GM12878 (cell line): Measurements from ENCODE around the gene ZBTB24. TPM values are rescaled to one million over a fixed set of nuclear protein-coding genes. Genes with fewer than 3 reads are reported as not detected.

Experiments used
- ATAC-seq: fragments of 200-7000 bp; cut with Tn5 transposase; 3 replicates; pipeline ENCODE4 v1.9.1; 2020; ENCODE audit warnings: mild to moderate bottlenecking, moderate library complexity
- BruUV-seq: library from RNA; stranded (reverse); fragments of 400-500 nt; replicated peaks from 2 replicates; lab custom pipeline; 2021; lab: Mats Ljungman, UMichigan
- CTCF ChIA-PET: fragments of 300-600 bp; sonication (Branson Sonifier 250); formaldehyde crosslinking; extraction: SDS; loops from one replicate; lab custom pipeline; 2021; ENCODE audit warnings: inconsistent platforms; lab: Yijun Ruan, JAX
- POLR2A ChIA-PET: fragments of 350-600 bp; formaldehyde crosslinking; extraction: SDS; loops from one replicate; lab custom pipeline; 2021; ENCODE audit warnings: inconsistent platforms; lab: Charles Lee
- RAD21 ChIA-PET: fragments of 300-600 bp; sonication (Branson Sonifier 250); formaldehyde crosslinking; loops from one replicate; lab custom pipeline; 2023; ENCODE audit warnings: antibody characterized with exemption; ENCODE audit not compliant: unreplicated experiment; lab: Charles Lee
- SMC1A ChIA-PET: fragments of 300-600 bp; sonication (Branson Sonifier 250); formaldehyde crosslinking; loops from one replicate; lab custom pipeline; 2023; ENCODE audit not compliant: unreplicated experiment, uncharacterized antibody; lab: Charles Lee
- DNase-seq: peaks from one replicate; pipeline ENCODE4 v3.0.0-alpha.2; 2011; ENCODE audit warnings: low read depth, low spot score
- FAIRE-seq: peaks from 3 replicates; lab custom pipeline; 2011; peaks lifted over from hg19 to GRCh38; lab: Jason Lieb, UNC
- H2AFZ ChIP-seq: 2 replicates; pipeline ENCODE4 v1.6.0; 2011; ENCODE audit warnings: low read depth, low read length, control low read depth; ENCODE audit not compliant: control insufficient read depth
- H3K27ac ChIP-seq: 2 replicates; pipeline ENCODE4 v1.5.1; 2011; ENCODE audit warnings: control low read depth; ENCODE audit not compliant: control insufficient read depth, insufficient read depth
- H3K27me3 ChIP-seq, 2 experiments: replicated peaks in 1 of 2; 2 replicates each; pipeline versions ENCODE4 v1.6.0 to v1.6.1; 2011; ENCODE audit warnings: low read length in 1 of 2; ENCODE audit not compliant: control insufficient read depth in 2 of 2, insufficient read depth in 2 of 2
- H3K36me3 ChIP-seq, 2 experiments: 2 replicates each; pipeline ENCODE4 v1.5.1; 2011; ENCODE audit warnings: low read length in 1 of 2; ENCODE audit not compliant: control insufficient read depth in 2 of 2, insufficient read depth in 2 of 2
- H3K4me1 ChIP-seq: 2 replicates; pipeline ENCODE4 v1.6.1; 2011; ENCODE audit warnings: mild to moderate bottlenecking, low read length, moderate library complexity, mixed read lengths; ENCODE audit not compliant: control insufficient read depth, insufficient read depth
- H3K4me2 ChIP-seq: 2 replicates; pipeline ENCODE4 v1.6.0; 2011; ENCODE audit warnings: control low read depth; ENCODE audit not compliant: control insufficient read depth, insufficient read depth
- H3K4me3 ChIP-seq: fragments of 200-600 bp; sonication (generic); 2 replicates; pipeline ENCODE4 v1.5.1; 2016
- H3K79me2 ChIP-seq: 2 replicates; pipeline ENCODE4 v1.6.0; 2011; ENCODE audit warnings: low read length; ENCODE audit not compliant: control insufficient read depth, insufficient read depth
- H3K9ac ChIP-seq: 2 replicates; pipeline ENCODE4 v1.8.0; 2011; ENCODE audit warnings: low read length, control low read depth, mixed read lengths; ENCODE audit not compliant: control insufficient read depth, insufficient read depth
- H3K9me3 ChIP-seq: replicated peaks from 3 replicates; pipeline ENCODE4 v1.5.1; 2011; ENCODE audit warnings: mild to moderate bottlenecking, low read length; ENCODE audit not compliant: control insufficient read depth, insufficient read depth
- H4K20me1 ChIP-seq: 2 replicates; pipeline ENCODE4 v1.6.0; 2011; ENCODE audit not compliant: control insufficient read depth, insufficient read depth
- ASH2L ChIP-seq: fragments of 300-600, 200-600 bp; sonication (generic); IDR thresholded peaks from 2 replicates; pipeline ENCODE4 v1.6.1; 2017; ENCODE audit warnings: low read depth, mild to moderate bottlenecking, borderline replicate concordance
- BHLHE40 ChIP-seq, 2 experiments: fragments of 450-650 bp in 1 of 2; IDR thresholded peaks; 2 replicates each; pipeline ENCODE4 v1.6.1; 2011 to 2017; ENCODE audit warnings: low read depth in 2 of 2, borderline replicate concordance in 1 of 2, improper control_type of control experiment in 1 of 2, low read length in 1 of 2, mild to moderate bottlenecking in 1 of 2
- CREB1 ChIP-seq: IDR thresholded peaks from 2 replicates; pipeline ENCODE4 v1.6.1; 2012; ENCODE audit warnings: low read depth, mild to moderate bottlenecking, inconsistent platforms
- IKZF1 ChIP-seq: fragments of 450-650 bp; conservative IDR thresholded peaks from 2 replicates; pipeline ENCODE4 v1.6.1; 2017; ENCODE audit warnings: antibody characterized with exemption, mild to moderate bottlenecking
- IKZF2 ChIP-seq, 2 experiments: fragments of 450-650 bp; IDR thresholded peaks; 2 replicates each; pipeline ENCODE4 v1.6.1; 2017; ENCODE audit warnings: mild to moderate bottlenecking in 2 of 2, moderate library complexity in 2 of 2
- MEF2B ChIP-seq: fragments of 450-650 bp; IDR thresholded peaks from 2 replicates; pipeline ENCODE4 v1.6.1; 2018; ENCODE audit warnings: mild to moderate bottlenecking, moderate library complexity; ENCODE audit not compliant: partially characterized antibody, poor library complexity, severe bottlenecking
- MXI1 ChIP-seq: fragments of 150-350 bp; IDR thresholded peaks from 2 replicates; pipeline ENCODE4 v1.6.1; 2011; ENCODE audit warnings: low read depth, mild to moderate bottlenecking, inconsistent platforms, low read length, improper control_type of control experiment
- NBN ChIP-seq: fragments of 450-650 bp; IDR thresholded peaks from 2 replicates; pipeline ENCODE4 v1.6.1; 2016
- NFIC ChIP-seq: IDR thresholded peaks from 2 replicates; pipeline ENCODE4 v1.6.1; 2012; ENCODE audit warnings: low read depth, mild to moderate bottlenecking, inconsistent platforms, low read length, moderate library complexity
- RB1 ChIP-seq: fragments of 450-650 bp; formaldehyde crosslinking; IDR thresholded peaks from 2 replicates; pipeline ENCODE4 v1.6.1; 2017; ENCODE audit warnings: mild to moderate bottlenecking, borderline replicate concordance
- RUNX3 ChIP-seq: IDR thresholded peaks from 2 replicates; pipeline ENCODE4 v1.6.1; 2012; ENCODE audit warnings: low read length, inconsistent platforms
- SPI1 ChIP-seq: IDR thresholded peaks from 2 replicates; pipeline ENCODE4 v1.6.1; 2011; ENCODE audit warnings: low read depth, mild to moderate bottlenecking, low read length, moderate library complexity, borderline replicate concordance; ENCODE audit not compliant: insufficient read depth
- STAT1 ChIP-seq: fragments of 450-650 bp; conservative IDR thresholded peaks from 2 replicates; pipeline ENCODE4 v1.6.1; 2014; ENCODE audit warnings: antibody characterized with exemption, mild to moderate bottlenecking
- ZBED1 ChIP-seq: IDR thresholded peaks from 2 replicates; pipeline ENCODE4 v1.6.1; 2016; ENCODE audit warnings: borderline replicate concordance
- WGBS: methylation state at CpG from one replicate; pipeline ENCODE4 v1.1.6; 2016; ENCODE audit warnings: low lambda C conversion rate; ENCODE audit not compliant: insufficient replicate concordance, insufficient coverage; ENCODE audit errors: missing lambda C conversion rate; 5-methylcytosine and 5-hydroxymethylcytosine counted together
- in situ Hi-C: fragments of 300-500 bp; cut with MboI; formaldehyde crosslinking; loops from 9 replicates; pipeline ENCODE4 v1.14.3; 2018; ENCODE audit warnings: mixed read lengths
- intact Hi-C: fragments of 100-400 bp; cut with micrococcal nuclease; formaldehyde crosslinking; loops from one replicate; pipeline ENCODE4 v1.14.2; 2022; ENCODE audit not compliant: unreplicated experiment
- polyA plus RNA-seq, 11 experiments: library from polyadenylated mRNA; depleted of rRNA in 4 of 11; unstranded in 6 of 11; stranded (reverse) in 5 of 11; fragments of >200 nt; fragmentation: Nextera tagmentation in 4 of 11; fragmentation: Illumina TruSeq in 1 of 11; extraction: Ambion mirVana in 4 of 11; extraction: Trizol in 1 of 11; gene quantifications; 1 replicate in 1 of 11; 2 replicates in 10 of 11; pipeline versions ENCODE4 v1.2.1 to v1.2.3, GENCODE V29; 2011 to 2016; ENCODE audit warnings: inconsistent platforms in 2 of 11, missing spikeins in 2 of 11, low read depth in 1 of 11
- total RNA-seq, 4 experiments: library from RNA; depleted of rRNA in 3 of 4; stranded (reverse); fragments of >200 nt in 3 of 4; fragmentation: Illumina TruSeq in 1 of 4; extraction: Trizol in 1 of 4; gene quantifications; 2 replicates each; pipeline versions ENCODE4 v1.2.1 to v1.2.3, GENCODE V29; 2013 to 2021
- TF ChIP-seq, protein P1 (sequence below): fragments of 450-650 bp; IDR thresholded peaks from 2 replicates; pipeline ENCODE4 v1.6.1; 2016; ENCODE audit warnings: mild to moderate bottlenecking
- TF ChIP-seq, protein P2 (sequence below), 3 experiments: IDR thresholded peaks in 2 of 3; conservative IDR thresholded peaks in 1 of 3; 2 replicates each; pipeline ENCODE4 v1.5.1; 2011; ENCODE audit warnings: low read depth in 3 of 3, low read length in 3 of 3, mild to moderate bottlenecking in 3 of 3, control low read depth in 2 of 3, moderate library complexity in 2 of 3, inconsistent platforms in 1 of 3, mixed read lengths in 1 of 3; ENCODE audit not compliant: control insufficient read depth in 2 of 3, insufficient read depth in 1 of 3; ENCODE audit errors: extremely low read depth in 1 of 3

ZBTB24 gene
- total and polyA plus RNA-seq, 10 of the 15 experiments (the other 5 are each of a cell fraction or from before 2014, with no cell fraction given) = 2.9 to 17.7 (median 8.5) TPM

DNA sequence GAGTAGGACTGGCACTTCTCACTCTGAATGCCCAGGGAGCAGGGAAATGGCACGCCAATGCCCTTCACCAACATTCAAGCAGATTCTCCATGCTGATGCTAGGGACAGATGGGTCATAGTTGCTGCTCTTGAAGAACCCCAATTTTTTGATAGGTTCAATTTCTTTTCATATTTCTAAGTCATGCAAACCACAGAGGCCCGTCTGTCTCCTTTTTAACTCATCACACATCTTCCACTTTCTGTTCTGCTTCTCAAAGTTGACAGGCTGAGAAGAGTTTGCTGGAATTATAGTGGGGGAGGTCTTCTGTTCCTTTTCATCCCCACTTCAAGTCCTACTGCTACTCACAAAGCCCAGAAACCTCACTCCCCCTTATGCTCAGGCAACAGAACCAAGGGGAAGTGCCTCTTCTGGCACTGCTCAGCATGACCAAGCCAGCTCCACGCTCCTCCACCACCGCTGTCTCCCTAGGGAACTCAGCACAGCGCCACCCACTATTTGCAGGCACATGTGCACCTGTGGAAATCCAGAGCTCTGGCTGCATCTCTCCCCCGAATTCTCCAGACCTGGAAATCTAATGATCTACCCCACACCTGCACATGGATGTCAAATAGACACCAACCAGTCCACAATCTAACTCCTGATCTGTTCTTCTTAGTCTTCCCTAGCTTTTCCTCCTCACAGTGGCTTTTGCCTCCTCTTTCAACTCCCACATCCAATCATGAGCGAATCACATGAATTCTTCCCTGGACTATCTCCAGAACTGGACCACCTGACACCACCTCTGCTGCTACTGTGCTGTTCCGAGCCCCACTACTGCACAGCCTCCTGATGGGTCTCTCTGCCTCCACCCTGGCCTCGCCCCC, 10.7 kb downstream of the ZBTB24 start:
- FAIRE-seq = no peak
- Histone ChIP-seq H3K4me2 (peak overlapping the region; percentile 83), H2AFZ (no peak overlapping the region), H3K79me2 (peaks cover 43% of the 10 kb centered on the region), H4K20me1 (no peaks in the 10 kb centered on the region; the same call in 1 of the 2 replicates), H3K27me3 (no peaks in the 10 kb centered on the region), H3K27ac (peak overlapping the region; percentile 62), H3K9ac (no peak overlapping the region), H3K9me3 (no peaks in the 10 kb centered on the region), H3K4me1 (peaks cover 28% of the 10 kb centered on the region), H3K4me3 (peak overlapping the region; percentile 39; the same call in 1 of the 2 replicates), H3K36me3 (peaks cover 12 to 24% of the 10 kb centered on the region in 2 experiments)
- peak; percentile 81 for ATAC-seq
- in situ Hi-C loops (no loop called here), intact Hi-C loops (loop anchor here (2.0 to 10.0 kb wide), 2 partner anchors 14 to 712 kb away; partner anchors contain the start of gene CDC40)
- ChIA-PET SMC1A (interaction anchor here (0.8 to 3.0 kb wide), 4 partner anchors 8 to 13 kb away, joined by 3 to 16 read pairs (median 8); partner anchors contain the start of gene ZBTB24), RAD21 (interaction anchor here (1.6 to 2.5 kb wide), 3 partner anchors 12 to 19 kb away, joined by 4 to 12 read pairs (median 6); no protein-coding TSS in a partner anchor), POLR2A (interaction anchor here (1.4 kb wide), 1 partner anchor 20 kb away, joined by 3 read pairs; no protein-coding TSS in a partner anchor), CTCF (interaction anchor here (1.0 to 3.0 kb wide), 6 partner anchors 9 to 18 kb away, joined by 3 to 13 read pairs (median 7); partner anchors contain the start of gene ZBTB24)
- TF ChIP-seq ASH2L = no peak
- no peak for TF ChIP-seq RB1
- TF ChIP-seq SPI1 = peak; percentile 65; the same call in 1 of the 2 replicates
- TF ChIP-seq, protein P1, sequence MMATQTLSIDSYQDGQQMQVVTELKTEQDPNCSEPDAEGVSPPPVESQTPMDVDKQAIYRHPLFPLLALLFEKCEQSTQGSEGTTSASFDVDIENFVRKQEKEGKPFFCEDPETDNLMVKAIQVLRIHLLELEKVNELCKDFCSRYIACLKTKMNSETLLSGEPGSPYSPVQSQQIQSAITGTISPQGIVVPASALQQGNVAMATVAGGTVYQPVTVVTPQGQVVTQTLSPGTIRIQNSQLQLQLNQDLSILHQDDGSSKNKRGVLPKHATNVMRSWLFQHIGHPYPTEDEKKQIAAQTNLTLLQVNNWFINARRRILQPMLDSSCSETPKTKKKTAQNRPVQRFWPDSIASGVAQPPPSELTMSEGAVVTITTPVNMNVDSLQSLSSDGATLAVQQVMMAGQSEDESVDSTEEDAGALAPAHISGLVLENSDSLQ = peak; percentile 18; the same call in 1 of the 2 replicates
- TF ChIP-seq IKZF2 (IDR thresholded peaks at IDR 0.05) = peak in 1 of 2 experiments; percentile 49; a peak in 2 of 4 replicates
- peak; percentile 89 for TF ChIP-seq MEF2B
- TF ChIP-seq ZBED1 = no peak
- TF ChIP-seq, protein P2, sequence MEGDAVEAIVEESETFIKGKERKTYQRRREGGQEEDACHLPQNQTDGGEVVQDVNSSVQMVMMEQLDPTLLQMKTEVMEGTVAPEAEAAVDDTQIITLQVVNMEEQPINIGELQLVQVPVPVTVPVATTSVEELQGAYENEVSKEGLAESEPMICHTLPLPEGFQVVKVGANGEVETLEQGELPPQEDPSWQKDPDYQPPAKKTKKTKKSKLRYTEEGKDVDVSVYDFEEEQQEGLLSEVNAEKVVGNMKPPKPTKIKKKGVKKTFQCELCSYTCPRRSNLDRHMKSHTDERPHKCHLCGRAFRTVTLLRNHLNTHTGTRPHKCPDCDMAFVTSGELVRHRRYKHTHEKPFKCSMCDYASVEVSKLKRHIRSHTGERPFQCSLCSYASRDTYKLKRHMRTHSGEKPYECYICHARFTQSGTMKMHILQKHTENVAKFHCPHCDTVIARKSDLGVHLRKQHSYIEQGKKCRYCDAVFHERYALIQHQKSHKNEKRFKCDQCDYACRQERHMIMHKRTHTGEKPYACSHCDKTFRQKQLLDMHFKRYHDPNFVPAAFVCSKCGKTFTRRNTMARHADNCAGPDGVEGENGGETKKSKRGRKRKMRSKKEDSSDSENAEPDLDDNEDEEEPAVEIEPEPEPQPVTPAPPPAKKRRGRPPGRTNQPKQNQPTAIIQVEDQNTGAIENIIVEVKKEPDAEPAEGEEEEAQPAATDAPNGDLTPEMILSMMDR (IDR thresholded peaks at IDR 0.05 in 2 of 3, conservative IDR thresholded peaks at IDR 0.05 in 1 of 3; ENCODE audit: control insufficient read depth in 2 of 3, extremely low read depth in 1 of 3, insufficient read depth in 1 of 3, low read depth in 3 of 3, low read length in 3 of 3) = peak; percentile 17 to 25 (median 19); a peak in 4 of 6 replicates
- peak; percentile 66 for TF ChIP-seq IKZF1
- no peak for TF ChIP-seq STAT1
- TF ChIP-seq BHLHE40 (IDR thresholded peaks at IDR 0.05; ENCODE audit: borderline replicate concordance in 1 of 2, low read depth in 2 of 2, low read length in 1 of 2) = peak in 1 of 2 experiments; percentile 6; a peak in 1 of 4 replicates
- TF ChIP-seq NFIC = 0 out of 2 replicates have a peak, but pooled peaks have one; percentile 26
- 0 out of 2 replicates have a peak, but pooled peaks have one; percentile 22 for TF ChIP-seq MXI1
- peak; percentile 53; the same call in 1 of the 2 replicates for TF ChIP-seq RUNX3
- 0 out of 2 replicates have a peak, but pooled peaks have one; percentile 19 for TF ChIP-seq CREB1
- TF ChIP-seq NBN = 0 out of 2 replicates have a peak, but pooled peaks have one; percentile 20
- BruUV-seq = no TSS peak
- DNase-seq = no peak
- WGBS = 45% methylated on average over 9 of the region's 9 CpGs
